KMS-11 (cell line): ENCODE results near the gene HSPA4L.

Experiments
- H2AFZ ChIP-seq: fragments of 200-600 bp; sonication (generic); 2 replicates; pipeline ENCODE4 v1.6.1; 2016; ENCODE audit warnings: antibody characterized with exemption, mixed run types, low read depth
- H3K27ac ChIP-seq: fragments of 200-600 bp; sonication (generic); 2 replicates; pipeline ENCODE4 v1.6.1; 2016; ENCODE audit warnings: mild to moderate bottlenecking, mixed run types
- H3K27me3 ChIP-seq: fragments of 200-600 bp; sonication (generic); 2 replicates; pipeline ENCODE4 v1.6.1; 2017; ENCODE audit warnings: mild to moderate bottlenecking, low read depth, mixed run types, moderate library complexity; ENCODE audit not compliant: insufficient read depth
- H3K36me3 ChIP-seq: fragments of 200-600 bp; sonication (generic); 2 replicates; pipeline ENCODE4 v1.6.1; 2017; ENCODE audit warnings: mild to moderate bottlenecking, mixed run types; ENCODE audit not compliant: insufficient read depth
- H3K4me1 ChIP-seq: fragments of 200-600 bp; sonication (generic); 2 replicates; pipeline ENCODE4 v1.6.1; 2016; ENCODE audit warnings: mild to moderate bottlenecking, low read depth, mixed run types; ENCODE audit not compliant: poor library complexity, severe bottlenecking
- H3K4me2 ChIP-seq: fragments of 200-600 bp; sonication (generic); 2 replicates; pipeline ENCODE4 v1.7.0; 2016; ENCODE audit warnings: mild to moderate bottlenecking, mixed run types
- H3K4me3 ChIP-seq: fragments of 200-600 bp; sonication (generic); IDR thresholded peaks from 2 replicates; pipeline ENCODE4 v1.6.1; 2017; ENCODE audit warnings: low read depth, low read length, mixed read lengths; ENCODE audit not compliant: insufficient read depth
- H3K79me2 ChIP-seq: fragments of 200-600 bp; sonication (generic); 2 replicates; pipeline ENCODE4 v1.6.1; 2016; ENCODE audit warnings: low read depth, mixed run types; ENCODE audit not compliant: insufficient read depth
- H3K9ac ChIP-seq: fragments of 200-600 bp; sonication (generic); 2 replicates; pipeline ENCODE4 v1.6.1; 2016; ENCODE audit warnings: mild to moderate bottlenecking, mixed run types
- H4K20me1 ChIP-seq: fragments of 200-600 bp; sonication (generic); 2 replicates; pipeline ENCODE4 v1.6.1; 2016; ENCODE audit warnings: mild to moderate bottlenecking, mixed run types; ENCODE audit not compliant: insufficient read depth
- CTCF ChIP-seq: fragments of 200-600 bp; sonication (generic); conservative IDR thresholded peaks from 2 replicates; pipeline ENCODE4 v1.6.1; 2017; ENCODE audit warnings: low read depth, mild to moderate bottlenecking, antibody characterized with exemption, low read length, moderate library complexity, mixed read lengths

HSPA4L gene

DNA sequence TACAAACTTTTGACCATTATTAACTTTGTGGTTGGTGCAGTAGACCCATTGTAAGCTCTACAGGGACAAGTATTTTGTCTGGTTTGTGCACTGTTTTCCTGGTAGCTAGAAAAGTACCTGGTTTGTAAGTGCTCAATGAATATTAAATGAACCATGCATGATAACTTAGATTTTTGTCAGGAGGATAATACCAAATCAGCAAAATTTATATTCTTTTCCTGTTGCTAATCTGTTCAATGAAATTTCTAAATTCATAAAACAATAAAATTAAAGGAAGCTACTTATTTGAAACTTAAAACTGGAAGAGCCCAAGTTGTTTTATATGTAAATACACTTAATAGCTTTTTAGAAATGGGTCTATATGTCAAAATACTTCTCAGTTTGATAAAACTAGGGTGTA lies 17.6 kb downstream of the HSPA4L start:
- no peaks in the 10 kb centered on the region for H3K27me3 ChIP-seq
- no peaks in the 10 kb centered on the region for H4K20me1 ChIP-seq
- H3K4me2 ChIP-seq, result no peak overlapping the region
- H3K36me3 ChIP-seq, result 0 out of 2 replicates have a peak, but pooled peaks cover 3% of the 10 kb centered on the region
- no peak overlapping the region for H2AFZ ChIP-seq
- H3K9ac ChIP-seq, result no peak overlapping the region
- TF ChIP-seq CTCF, result no peak
- H3K27ac ChIP-seq, result no peak overlapping the region
- no peak overlapping the region for H3K4me3 ChIP-seq
- no peaks in the 10 kb centered on the region for H3K4me1 ChIP-seq
- peaks cover under 1% of the 10 kb centered on the region; the same call in 1 of the 2 replicates for H3K79me2 ChIP-seq

- Histone ChIP-seq H3K4me2 (no peak overlapping the region), H3K4me3 (no peak overlapping the region), H3K79me2 (no peaks in the 10 kb centered on the region), H3K27me3 (no peaks in the 10 kb centered on the region), H3K27ac (no peak overlapping the region), H2AFZ (no peak overlapping the region), H4K20me1 (no peaks in the 10 kb centered on the region), H3K36me3 (no peaks in the 10 kb centered on the region), H3K9ac (no peak overlapping the region), H3K4me1 (no peaks in the 10 kb centered on the region)
- TF ChIP-seq CTCF, result no peak
These were observed 27.2 kb downstream of the HSPA4L start for GRCh38 chr4:127809173-127809800.

DNA sequence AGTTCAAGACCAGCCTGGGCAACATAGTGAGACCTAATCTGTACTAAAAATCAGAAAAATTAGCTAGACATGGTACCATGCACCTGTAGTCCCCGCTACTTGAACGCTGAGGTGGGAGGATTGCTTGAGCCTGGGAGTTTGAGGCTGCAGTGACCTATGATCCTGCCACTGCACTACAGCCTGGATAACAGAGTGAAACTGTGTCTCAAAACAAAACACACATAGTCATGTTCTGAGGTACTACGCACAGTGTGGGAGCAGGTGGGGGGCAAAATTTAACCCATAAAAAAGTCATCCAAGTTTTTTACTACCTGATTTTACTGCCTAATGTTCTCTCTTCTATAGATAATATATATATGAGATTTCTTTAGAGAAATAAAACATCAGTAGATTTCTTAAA lies 28.4 kb downstream of the HSPA4L start:
- no peak for TF ChIP-seq CTCF
- Histone ChIP-seq H3K27me3 (no peaks in the 10 kb centered on the region), H2AFZ (no peak overlapping the region), H3K36me3 (no peaks in the 10 kb centered on the region), H3K9ac (no peak overlapping the region), H3K79me2 (no peaks in the 10 kb centered on the region), H3K4me1 (no peaks in the 10 kb centered on the region), H3K4me2 (no peak overlapping the region), H3K27ac (no peak overlapping the region), H4K20me1 (no peaks in the 10 kb centered on the region), H3K4me3 (no peak overlapping the region)

GRCh38 chr4:127822430-127822829 lies 40.3 kb downstream of the HSPA4L start:
- no peaks in the 10 kb centered on the region for H3K27me3 ChIP-seq
- no peaks in the 10 kb centered on the region for H4K20me1 ChIP-seq
- no peaks in the 10 kb centered on the region for H3K79me2 ChIP-seq
- H3K4me2 ChIP-seq, result no peak overlapping the region
- no peak for TF ChIP-seq CTCF
- H3K4me3 ChIP-seq, result no peak overlapping the region
- H3K27ac ChIP-seq, result no peak overlapping the region
- no peak overlapping the region for H2AFZ ChIP-seq
- H3K36me3 ChIP-seq, result no peaks in the 10 kb centered on the region
- no peaks in the 10 kb centered on the region for H3K4me1 ChIP-seq
- no peak overlapping the region for H3K9ac ChIP-seq
